Stimulated activated CD8-positive, alpha-beta memory T cell treated with anti-CD3 and anti-CD28 coated beads, Interleukin-4, amount 100 ng/mL, for 1 hour (primary cell): ENCODE measurements around the gene ETV7.
"Not testable (repeated sequence)": the region's sequence is repeated elsewhere in the genome, so short reads cannot be mapped to it uniquely, and the experiment has no call there.

Experiments used
- DNase-seq, 2 donors: peaks; one replicate each; pipeline ENCODE4 v3.0.0-alpha.2; 2020; ENCODE audit warnings: low read depth in 2 of 2, low spot score in 1 of 2

ETV7 gene

DNA sequence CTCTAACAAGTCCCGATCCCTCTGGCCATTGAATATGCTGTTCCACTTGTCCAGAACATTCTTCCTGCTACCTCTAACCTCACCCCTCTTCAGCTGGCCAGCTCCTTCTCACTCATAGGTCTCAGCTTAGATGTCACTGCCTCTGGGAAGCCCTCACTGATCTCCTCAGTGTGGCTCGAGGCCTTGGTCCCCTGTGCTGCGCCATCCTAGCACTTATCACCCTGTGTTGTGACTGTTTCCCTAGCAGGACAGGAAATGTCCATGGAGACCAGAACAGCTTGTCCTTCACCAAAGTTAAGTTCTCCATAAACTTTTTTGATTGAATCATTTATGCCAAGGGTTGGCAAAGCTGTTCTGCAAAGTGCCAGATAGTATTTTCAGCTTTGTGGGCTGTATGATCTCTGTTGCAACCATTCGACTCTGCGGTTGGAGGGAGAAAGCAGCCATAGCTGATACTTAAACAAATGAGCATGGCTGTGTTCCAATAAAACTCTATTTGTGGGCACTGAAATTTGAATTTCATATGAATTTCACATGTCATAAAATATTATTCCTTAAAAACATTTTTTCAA, 44.3 kb downstream of the ETV7 start:
- DNase-seq: no peak

DNA sequence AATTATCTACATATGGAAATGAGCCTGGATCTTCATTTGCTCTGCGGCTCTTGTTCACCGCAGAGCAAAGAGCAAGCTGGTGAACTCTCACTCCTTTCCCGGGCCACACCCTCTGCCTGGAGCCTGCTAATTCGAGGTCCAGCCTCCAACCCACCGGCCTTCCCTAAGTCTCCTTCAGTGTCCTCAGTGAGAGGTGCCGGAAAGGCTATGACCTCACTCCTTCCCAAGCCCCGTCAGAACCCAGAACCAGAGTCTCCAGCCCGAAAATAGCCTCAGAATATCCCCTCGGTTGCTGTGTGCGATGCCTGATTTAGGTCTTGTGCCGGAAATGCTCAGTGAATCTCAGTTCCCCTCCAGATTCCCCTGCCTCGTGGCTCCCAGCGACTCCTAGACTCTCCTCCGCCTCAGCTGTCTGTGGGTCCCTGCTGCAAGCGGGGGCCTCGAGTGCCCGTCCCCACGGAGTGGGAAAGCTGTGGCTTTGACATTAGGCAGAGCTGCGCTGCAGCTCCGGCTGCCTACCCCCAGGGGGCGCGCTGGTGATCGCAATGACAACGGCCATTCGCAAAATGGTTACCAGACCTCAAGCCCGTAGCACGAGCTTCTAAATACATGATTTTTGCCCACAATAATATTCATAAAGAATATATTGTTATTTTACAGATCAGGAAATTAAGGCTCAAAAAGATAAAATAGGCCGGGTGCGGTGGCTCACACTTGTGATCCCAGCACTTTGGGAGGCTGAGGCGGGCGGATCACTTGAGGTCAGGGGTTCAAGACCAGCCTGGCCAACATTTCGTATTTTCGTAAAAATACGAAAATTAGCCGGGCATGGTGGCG, 46.6 kb downstream of the ETV7 start:
- peak; percentile 28 to 45 for DNase-seq

DNA sequence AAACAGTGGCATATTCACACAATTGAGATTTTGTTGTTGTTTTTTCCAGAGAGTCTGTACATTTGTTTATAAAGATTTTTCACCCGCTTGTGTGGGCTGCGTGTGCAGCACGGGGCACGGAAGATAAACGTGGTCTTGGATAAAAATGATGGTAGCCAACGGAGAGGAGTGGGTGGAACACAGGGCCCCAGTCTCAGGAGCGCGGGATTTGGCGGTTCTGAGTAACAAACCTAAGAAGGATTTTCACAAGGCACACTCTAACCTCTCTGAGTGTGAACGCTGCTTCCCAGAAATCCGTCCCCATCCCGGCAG, 47.2 kb downstream of the ETV7 start:
- no peak for DNase-seq

DNA sequence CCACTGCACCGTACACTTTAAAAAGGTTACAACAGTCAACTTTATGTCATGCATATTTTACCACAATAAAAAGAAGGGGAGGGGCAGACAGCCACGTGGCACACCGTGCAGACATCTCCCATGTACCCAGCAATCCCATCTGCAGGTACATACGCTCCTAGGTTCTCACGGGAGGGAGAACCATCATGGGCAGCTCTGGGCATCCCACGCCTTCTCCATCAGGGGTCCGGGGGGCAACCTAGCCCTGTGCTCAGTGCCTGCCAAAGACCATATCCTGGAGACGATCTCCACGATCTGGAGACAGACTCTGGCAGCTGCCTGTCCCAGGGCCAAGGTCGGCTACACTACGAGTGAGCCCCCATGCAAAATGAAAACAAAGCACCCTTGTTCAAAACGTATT, 48.3 kb downstream of the ETV7 start:
- no peak for DNase-seq

DNA sequence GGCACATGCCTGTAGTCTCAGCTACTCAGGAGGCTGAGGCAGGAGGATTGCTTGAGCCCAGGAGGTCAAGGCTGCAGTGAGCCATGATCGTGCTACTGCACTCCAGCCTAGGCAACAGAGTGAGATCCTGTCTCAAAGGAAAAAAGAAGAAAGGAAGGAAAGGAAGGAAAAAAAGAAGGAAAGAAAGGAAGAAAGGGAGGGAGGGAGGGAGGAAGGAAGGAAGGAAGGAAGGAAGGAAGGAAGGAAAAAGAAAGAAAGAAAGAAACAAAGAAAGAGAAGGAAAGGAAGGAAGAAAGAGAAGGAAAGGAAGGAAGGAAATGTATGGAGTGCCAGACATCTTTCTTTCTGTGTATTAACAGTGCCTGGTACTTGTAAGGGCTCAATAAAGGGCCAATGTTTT, 49.2 kb downstream of the ETV7 start:
- not testable (repeated sequence) for DNase-seq

DNA sequence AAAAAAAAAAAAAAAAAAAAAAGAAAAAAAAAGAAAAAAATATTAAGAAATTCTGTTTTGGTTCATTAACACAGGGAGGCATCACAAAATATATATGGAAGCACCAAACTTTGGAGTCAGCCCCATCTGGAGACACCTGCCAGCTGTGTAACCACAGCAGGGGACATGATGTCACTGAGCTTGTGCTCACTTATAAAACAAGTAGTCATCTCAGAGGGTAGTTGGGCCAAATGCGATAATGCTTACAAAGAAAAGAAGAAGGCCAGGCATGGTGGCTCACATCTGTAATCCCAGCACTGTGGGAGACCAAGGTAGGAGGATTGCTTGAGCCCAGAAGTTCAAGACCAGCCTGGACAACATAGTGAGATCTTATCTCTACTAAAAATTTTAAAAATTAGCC, 49.7 kb downstream of the ETV7 start:
- DNase-seq: no peak

DNA sequence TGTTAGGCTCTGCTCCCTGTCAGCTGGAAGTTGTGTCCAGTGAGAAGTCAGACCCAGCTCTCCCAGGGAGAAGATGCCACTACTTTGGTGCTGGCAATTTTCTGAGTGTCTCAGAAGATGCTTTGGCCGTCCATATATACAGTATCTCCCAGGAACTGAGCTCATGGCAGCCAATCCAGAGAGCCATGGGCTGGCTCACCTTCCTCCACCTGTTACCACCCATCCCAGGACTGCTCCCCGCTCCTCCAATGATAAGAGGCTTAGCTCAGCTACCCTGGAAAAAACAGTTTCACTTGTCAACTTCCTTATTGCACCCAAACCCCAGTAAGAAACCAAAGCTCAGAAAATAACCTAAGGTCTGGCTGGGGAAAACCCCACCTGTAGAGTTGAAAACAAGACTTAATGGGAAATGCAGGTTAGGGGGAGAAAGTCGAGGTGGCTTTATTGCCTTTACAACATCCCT, 50.7 kb downstream of the ETV7 start, which contains the start of gene BNIP5:
TSS of gene BNIP5 (minus strand) at position 110 of the 463 bp plus-strand sequence. CDS start 6,198 bp downstream, outside the sequence.
- no peak for DNase-seq

DNA sequence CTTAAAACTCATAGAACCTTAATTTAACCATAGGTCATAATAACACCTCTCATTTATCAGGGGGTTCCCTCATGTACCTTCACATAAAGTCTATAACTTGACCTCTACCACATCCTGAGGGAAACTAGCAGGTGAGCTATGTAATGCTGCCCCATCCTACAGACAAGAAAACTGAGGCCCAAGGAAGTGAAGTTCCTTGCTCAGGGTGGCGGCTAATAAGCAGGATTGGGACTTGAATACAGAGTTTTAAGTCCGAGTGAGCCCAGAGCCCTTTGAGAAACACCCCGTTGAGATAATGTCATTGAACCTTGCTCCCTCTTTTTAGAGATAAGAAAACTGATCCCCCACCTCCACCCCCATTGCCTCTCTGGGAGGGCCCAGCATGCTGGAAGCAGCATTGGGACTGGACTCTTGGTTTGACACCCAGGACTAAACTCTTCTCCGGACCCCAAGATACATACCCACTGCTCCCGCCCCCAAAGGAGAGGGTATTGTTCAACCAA, 51.2 kb downstream of the ETV7 start:
- no peak for DNase-seq

DNA sequence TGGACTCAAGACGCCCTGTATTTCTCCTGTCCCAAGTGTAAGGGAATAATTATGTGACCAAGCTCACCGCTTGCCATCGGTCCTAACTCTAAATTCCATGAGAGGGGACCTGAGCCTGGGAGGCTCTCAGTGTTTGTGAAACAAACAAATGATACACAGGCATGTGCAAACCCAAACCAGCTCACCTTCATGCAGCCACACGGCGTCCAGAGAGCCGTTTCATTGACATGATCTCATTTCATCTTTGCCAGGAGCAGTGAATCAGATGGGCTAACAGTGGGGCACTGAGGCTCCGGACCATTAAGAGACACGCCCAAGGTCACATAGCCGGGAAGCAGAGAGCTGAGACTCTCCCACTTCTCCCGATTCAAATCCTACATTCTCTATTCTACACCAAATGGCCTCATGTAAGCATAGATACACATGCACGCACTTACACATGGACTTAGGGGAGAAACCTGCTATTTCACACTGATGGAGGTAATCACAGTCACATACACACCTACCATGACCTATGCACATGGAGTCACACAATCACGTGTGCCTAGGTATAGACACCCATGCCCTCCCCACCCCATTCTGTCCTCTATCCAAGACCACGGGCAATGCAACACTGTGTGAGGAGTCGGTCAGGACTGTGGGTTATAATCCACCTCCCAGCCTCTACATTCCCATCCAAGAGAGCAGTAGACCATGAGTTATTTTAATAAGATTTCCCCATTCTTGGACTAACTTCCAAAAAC, 51.8 kb downstream of the ETV7 start:
- DNase-seq: no peak

DNA sequence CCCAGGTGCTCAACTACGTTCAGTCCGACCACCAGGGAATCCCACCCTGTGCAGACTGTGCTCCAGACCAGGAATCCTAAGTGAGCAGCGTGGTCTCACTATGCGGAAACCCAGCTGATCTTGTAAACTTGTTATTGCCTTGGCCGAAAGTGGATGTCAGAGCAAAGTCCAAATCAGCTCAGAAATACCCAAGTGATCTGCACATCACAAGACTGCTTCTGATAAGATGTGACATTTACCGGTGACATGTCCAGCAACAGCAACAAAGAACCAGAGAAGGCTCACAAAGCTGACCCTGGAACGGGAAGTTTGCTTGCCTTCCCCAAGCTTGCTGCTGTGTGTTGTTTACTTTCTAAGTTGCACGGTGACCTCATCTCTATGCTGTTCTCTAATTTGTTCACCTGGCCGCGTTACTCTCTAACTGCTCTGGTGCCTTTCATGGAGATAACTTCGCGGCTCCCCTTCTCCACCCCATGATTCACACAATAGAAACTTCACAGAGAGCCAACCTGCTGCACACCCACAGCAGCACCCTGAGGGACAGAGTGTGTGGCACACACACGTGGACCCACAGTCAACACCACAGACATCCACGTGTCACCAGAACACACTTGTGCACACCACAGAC, 52.5 kb downstream of the ETV7 start:
- DNase-seq: no peak

DNA sequence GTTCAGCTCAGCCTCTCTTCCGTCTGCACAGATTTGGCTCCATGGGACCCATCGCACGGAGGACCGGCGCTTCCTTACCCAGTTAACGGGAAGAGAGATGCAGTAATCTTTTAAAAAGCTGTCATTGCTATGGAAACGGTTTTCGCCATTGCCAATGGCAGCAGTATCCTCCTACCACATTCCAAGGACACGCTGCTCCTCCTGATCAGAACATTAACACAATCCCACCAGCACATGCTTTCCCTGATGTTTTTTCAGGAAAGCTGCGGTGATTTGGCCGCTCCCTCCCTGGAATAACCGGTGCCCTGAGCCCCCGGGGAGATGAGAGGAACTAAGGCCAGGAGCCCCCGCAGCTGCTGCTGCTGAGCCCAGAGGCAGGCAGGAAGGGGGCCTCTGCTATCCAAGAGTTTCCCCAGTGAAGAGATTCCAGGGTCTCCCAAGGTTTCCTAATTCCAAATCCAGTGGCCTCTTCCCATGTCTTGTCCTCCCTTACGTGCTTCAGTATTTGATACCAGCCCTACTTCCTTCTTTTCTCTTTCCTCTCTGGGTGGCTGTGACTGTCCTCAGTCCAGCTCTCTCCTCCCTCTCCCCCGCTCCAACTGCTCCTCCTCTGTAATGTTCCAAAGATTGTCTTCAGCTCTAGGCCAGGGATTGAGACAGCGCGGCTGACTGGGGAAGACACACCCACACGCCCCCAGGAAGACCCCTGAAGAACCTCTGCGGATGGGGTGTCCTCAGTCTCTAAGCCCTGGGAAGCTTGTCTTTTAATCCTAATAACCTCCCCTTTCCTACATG, 53.3 kb downstream of the ETV7 start:
- DNase-seq: no peak

DNA sequence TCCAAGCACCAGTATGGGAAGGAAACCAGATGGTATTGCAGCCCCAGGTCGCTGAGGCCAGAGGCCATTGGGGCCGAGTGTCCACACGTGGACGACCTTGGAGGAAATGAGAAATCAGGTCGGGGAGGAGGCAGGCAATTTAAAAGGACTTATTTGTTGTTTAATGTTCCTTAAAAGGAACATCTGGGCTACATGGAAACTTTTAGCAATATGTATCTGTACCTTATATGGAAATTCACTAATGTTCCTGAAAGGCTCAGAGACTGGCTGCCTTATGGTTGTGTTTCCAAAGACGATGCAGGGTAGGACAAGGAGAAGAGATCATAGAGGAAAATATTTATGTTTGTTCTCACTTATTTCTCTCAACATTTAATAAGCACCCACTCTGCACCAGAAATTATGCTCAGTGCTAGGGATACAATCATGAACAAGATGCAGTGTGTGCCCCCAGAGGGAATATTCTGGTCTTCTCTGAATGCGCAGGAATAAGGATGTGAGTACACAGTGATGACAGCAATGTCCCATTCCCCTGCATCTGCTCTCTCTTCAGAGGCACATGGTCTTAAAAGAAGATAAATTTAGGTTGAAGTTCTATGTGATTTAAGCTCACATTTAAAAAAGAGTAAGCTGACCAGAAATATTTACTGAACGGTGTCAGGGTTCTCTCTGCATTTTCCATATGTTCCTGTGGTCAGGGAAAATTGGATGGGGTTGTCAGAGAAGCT, 54.1 kb downstream of the ETV7 start:
- DNase-seq: no peak

DNA sequence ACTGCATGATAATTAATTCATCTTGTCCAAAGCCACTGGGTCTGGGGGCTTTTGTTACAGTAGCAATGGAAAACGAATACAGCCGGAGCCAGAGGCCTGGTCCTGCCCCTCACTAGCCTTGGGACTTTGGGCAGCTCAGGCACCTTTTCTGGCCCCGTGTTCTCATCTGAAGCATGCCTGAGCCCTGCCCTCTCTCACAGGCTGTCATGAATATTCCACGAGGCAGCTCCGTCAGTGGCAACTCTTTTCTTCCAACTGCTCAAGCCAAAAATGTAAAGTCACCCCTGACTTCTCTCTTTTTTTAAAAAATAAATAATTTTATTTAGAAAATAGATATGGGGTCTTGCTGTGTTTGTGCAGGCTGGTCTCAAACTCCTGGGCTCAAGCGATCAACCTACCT, 56.1 kb downstream of the ETV7 start:
- DNase-seq: no peak

DNA sequence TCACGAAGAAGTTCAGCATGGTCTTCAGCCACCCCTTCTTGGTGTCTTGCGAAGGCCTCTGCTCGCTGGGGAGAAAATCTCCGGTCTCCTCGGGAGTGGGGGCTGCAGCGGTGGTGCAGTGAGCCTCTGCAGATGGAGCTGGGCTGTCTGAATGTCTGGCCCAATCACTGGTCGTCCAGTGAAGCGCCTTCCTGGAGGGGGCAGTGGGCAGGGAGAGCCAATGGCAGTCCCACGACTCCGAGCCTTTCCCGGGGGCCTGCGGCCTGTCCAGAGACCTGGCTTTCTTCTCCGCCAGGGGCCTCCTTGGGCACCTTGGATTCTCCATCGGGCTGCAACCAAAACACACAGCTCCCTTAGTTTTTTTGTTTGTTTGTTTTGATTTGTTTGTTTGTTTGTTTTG, 57.1 kb downstream of the ETV7 start:
- DNase-seq: no peak

DNA sequence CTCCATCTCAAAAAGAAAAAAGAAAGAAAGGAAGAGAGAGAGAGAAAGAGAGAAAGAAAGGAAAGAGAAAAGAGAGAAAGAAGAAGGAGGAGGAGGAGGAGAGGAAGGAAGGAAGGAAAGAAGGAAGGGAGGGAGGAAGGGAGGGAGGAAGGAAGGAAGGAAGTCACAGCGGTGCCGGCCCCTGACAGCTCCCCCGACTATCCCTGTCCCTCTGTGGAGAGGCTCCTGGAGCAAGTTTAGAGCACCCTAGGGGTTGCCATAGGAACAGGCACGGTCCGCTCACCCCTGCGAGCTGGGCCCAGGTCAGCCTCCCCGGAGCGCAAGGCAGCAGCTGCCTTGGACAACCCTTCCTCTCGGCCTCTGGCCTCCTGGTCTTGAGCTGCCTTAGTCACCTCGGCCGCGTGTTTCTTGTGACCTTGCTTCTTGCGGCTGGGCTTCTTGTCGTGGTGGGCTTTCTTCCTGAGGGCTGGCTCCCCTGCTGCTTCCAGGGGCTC, 57.6 kb downstream of the ETV7 start:
- no peak for DNase-seq

DNA sequence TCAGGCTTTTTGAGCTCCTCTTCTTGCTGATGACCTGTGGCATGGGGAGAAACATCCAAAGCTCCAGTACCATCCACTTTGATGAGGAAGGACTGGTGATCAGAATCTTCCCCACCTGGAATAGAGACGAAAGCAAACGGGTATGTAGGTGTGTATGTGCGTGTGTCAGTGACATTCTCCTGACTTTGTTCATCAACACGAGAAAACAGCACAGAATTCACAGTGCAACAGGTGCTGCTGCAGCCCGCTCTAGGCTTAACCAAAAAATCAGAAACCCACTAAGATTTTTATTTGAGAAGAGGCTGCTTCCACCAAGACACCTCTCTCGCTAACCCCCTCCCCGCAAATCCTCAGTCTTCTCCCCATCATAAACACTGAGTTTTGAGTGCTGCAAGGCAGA, 58.9 kb downstream of the ETV7 start:
- no peak for DNase-seq

DNA sequence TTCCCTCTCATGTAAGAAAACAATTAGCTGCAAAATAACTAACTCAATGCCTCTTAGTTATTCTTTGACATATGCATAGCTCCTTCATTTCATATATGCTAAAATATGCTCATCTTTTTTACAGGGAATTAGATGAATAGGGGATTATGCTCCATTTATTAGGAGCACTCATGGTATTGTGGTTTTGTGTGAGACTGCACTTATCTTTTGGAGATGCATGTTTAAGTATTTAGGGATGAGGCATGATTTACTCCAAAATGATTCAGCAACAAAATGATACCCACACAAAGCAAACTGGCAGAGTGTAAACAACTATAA, 59.6 kb downstream of the ETV7 start:
- no peak for DNase-seq

DNA sequence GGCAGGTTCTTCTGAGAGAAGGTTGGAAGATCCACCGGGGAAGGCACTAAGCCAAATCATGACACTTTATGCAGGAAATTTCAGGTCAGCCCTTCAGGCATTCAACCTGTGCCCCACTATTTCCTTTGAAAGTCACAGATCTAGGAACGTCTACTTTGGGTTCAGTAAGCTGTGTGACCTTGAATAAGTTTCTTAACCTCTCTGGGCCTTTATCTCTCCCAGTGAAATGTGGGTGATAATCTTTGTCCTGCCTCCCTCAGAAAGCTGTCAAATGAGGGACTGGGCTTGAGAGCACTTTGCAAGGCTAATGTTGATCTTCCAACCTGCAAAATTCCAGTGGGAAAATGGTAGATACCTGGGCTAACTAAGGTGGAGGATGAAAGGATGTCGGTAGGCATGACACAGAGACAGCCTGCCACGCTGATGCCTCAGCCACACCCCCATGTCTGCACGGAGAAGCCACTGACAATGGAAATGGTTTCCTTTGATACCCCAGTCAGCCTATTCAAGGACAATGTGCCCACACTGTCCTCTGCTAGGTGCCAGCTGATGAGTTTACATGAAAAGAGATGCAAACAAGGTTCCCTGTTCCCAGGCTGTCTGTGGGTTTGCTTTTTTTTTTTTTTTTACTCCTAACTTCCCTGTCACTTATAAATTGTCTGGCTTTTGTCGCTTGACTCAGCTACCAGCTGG, 60.1 kb downstream of the ETV7 start:
- DNase-seq: no peak

DNA sequence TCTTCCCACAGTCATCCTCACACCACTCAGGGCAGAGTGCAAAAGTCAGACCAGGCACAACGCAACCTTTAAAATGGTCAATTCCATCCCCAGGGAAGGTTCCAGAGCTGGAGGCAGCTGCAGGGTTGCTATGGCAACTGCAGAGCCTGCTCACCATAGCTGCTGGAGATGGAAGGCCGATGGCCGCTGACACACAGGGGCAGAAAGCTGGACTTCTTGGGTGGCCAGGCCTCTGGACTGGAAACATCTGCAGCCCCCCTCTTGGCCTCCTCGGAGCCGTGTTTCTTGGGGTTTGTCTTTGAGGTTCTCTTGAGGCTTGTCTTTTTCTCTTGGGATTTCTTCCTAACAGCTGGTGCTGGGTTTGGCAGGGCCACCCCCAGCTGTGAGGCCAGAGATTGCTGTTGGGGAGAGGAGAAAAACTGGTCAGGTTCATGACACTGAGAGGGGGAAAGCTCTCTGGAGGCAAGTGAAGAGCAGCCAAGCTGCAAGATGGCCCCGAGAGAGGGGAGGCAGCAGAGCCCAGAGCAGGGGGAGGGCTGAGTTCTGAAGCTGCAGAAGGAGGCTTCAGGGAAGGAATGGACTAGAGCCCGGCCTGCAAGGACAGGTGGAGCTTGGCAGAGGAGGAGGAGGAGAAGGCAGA, 61.0 kb downstream of the ETV7 start:
- DNase-seq: no peak
